Frontal cortex (tissue), 4 donors: Measurements from ENCODE around the gene FTCDNL1. TPM values are rescaled to one million over a fixed set of nuclear protein-coding genes. Genes with fewer than 3 reads are reported as not detected.

Experiments used
- DNase-seq, 2 donors: peaks; one replicate each; pipeline ENCODE4 v3.0.0; 2012; ENCODE audit warnings: low spot score in 2 of 2
- FAIRE-seq: peaks from 2 replicates; lab custom pipeline; 2012; peaks lifted over from hg19 to GRCh38; lab: Jason Lieb, UNC
- total RNA-seq: library from RNA; depleted of rRNA; stranded (reverse); fragments of >200 nt; gene quantifications from one replicate; pipeline ENCODE4 v1.2.3, GENCODE V29; 2014
- donor health status: control.
- donor health status: control.
- donor health status: control.

FTCDNL1 gene
- total RNA-seq, 1 donor from 2014 or later = 2.0 TPM

DNA sequence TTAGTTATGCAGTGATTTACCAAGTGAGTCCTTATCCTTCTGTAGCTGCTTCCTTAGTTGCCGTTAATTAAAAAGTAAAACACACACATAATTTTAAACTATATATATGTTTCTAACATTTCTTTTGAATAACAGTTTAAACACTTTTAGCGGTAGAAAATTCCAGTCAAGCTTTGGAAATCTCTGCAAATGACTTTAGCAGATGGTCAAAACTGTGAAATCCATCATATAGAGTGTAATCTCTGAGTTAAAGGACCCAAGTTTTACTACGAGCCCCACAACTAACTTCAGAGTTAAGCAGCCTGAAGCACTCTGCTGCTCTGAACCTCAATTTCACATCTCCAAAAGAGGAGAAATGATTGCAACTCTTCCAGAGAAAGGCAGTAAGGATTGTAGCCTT is 96.2 kb downstream of the FTCDNL1 start:
- FAIRE-seq = no peak
- no peak for DNase-seq

DNA sequence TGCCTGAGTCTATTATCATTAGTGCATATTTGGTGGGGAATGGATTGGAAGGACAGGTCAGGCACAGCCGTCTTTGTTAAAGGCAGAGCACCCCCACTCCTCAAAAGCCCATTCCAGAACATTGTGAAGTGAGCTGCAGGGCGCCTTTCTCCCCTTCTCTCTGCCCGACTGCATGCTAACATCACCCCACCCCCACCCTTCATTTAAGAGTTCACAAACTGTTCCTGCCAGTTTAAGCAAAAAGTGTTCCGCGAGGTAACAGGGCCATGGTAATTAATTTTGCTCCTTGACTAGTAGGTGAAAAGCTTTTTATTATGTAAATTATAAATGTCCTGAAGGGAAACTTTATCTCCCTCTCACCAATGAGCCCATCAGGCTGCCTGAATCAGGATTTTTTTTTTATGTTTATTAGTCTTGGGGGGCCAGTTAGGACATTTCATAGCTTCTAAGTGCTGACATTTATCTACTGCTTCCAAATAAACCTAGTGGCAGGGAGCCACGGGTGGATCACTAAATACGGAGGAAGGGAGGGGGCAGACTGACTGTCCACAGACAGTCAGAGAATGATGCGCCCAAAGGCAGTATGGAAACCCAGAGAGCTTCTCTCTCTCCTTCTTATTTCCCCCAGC is 99.4 kb downstream of the FTCDNL1 start:
- DNase-seq (no peak), FAIRE-seq (no peak)

DNA sequence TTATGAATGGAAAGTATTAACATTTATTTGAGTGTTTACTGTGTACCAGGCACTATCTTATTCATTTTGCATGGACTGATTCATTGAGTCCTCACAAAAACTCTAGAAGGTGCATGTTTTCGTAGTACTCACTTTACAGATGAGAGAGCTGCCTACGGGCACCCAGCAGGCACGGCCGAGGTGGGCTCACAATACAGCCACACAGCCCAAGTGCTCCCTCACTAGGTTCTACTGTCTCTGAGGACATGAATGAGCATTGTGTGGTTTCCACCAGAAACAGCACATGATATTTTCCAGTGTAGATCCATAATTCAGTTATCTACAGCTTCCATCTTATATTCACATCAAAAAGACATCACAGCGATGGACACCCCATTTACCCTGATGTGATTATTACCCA is 101.4 kb downstream of the FTCDNL1 start:
- FAIRE-seq (no peak), DNase-seq (no peak)

DNA sequence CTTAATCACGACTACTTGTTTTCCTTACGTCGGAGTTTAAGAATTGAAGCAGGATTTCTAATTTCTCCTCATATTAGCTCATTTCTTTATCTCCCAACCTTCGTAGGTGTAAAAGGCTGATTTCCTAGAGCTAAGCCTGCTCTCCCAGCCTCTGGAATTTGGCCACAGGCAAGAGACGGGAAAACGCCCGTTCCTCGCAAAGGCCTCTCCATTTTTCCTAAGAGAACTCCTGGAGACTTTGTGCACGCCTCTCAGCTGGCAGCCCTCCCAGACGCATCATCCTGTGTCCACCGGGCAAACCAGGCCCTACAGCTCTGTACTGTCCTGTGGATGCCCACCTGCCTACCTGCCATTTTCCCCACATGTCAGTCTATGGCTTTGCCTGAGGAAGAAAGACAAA is 106.3 kb downstream of the FTCDNL1 start:
- FAIRE-seq = no peak
- DNase-seq = no peak

DNA sequence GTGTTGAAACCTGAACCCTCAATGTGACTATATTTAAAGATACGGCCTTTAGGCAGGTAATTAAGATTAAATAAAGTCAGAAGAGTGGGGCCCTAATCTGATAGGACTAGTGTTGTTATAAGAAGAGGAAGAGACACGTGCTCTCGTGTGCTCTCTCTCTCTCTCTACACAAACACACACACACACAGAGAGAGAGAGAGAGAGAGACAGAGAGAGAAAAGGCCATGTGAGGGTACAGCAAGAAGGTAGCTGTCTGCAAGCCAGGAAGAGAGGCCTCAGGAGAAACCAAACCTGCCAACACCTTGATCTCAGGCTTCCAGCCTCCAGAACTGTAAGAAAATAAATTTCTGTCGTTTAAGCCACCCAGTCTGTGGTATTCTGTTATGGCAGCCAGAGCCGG is 106.7 kb downstream of the FTCDNL1 start:
- no peak for DNase-seq
- no peak for FAIRE-seq

DNA sequence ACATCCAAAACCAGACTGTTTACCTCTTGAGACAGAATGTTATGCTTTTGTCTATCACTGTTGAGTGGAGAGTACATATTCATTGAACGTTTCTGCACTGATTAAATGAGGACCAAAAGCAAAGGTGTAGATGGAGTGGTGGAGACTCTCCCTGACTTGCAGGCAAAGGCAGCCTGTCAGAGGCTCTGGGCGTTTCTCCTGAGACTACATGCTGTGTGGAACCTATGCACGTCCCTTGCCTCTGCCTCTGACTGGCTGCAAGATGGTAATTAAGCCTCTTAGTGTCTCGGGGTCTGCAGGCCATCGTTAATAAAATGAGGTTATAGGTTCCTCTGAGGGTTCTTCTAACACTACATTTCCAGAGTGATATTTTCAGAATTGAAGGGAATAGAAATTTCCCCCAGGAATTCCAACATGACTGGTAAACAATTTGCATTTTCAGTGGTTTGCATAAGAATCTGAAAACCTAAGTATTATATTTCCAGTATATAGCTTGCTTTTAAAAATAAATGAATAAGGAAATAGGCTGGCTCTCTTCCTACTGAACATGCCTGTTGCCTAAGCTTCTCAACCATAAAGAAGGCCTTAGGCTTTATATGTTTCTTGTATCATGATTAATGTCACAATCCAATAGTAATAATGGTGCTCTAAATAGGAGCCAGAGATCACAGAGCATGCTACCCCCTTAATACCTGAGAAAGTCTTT is 107.4 kb downstream of the FTCDNL1 start:
- DNase-seq (no peak), FAIRE-seq (no peak)

DNA sequence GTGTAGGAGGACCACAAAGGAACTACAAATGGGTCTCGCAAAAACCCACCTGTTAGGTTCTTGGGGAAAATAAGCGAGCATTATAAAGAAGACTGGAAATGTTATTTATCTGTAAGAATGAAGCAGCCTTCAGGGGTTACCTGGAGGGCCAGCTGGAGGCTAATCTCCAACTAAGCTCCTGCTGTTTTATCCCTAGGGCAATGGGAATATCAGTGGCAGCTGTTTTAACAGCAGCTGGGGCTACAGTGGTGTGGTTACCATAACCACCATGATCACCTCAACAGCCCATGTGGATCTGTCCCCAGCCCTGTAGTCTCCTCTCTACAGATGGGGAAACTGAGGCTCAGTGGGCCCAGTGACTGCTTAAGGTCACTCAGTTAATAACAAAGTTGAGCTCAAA is 108.1 kb downstream of the FTCDNL1 start:
- FAIRE-seq (no peak), DNase-seq (no peak)

DNA sequence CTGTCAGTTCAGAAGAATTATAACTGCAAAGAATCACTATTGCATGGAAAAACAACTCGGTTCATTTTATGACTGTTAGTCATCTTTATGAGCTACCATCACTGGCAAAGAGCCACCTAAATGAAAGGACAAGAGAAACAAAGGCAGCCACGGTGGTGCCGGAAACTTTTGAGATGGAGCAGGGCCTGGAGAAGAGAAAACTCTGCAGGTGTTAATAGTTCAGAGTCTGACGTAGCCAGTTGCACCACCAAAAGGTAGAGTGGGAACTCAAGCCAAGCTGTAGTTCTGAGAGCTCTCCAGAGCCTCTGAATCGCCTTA is 110.9 kb downstream of the FTCDNL1 start:
- DNase-seq (no peak), FAIRE-seq (no peak)

DNA sequence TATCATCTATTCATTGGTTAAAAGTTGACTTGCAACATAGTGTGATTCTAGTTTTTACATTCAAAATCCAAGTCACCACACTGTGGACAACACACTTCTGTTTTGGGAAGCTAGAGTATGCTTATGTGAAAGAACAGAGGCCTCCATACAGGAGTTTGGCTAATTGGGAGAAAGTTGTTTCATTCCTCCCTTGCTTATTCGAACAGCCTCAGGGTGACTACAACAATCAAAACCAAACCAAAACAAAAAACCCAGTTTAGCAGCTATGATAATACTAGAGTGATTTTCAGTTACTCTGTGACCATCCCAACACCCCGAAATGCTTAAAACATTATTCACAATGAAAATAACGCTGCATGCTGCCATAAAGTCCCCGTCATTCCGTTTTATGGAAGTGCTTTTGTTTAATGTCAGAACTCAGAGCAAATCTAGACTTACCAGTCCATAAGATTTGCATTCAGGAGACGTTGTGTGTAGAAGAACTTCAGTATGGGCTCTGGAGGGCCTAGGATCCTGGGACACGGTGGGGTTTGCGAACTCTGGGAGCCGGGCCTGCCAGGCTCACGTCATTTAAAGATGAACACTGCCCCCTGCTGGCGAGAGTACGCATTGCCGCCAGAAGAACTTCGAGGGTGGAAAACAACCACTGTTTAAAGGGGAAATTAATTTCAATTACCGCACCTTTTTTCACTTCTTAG is 111.4 kb downstream of the FTCDNL1 start:
- peak; percentile 19 to 50 for DNase-seq
- no peak for FAIRE-seq

DNA sequence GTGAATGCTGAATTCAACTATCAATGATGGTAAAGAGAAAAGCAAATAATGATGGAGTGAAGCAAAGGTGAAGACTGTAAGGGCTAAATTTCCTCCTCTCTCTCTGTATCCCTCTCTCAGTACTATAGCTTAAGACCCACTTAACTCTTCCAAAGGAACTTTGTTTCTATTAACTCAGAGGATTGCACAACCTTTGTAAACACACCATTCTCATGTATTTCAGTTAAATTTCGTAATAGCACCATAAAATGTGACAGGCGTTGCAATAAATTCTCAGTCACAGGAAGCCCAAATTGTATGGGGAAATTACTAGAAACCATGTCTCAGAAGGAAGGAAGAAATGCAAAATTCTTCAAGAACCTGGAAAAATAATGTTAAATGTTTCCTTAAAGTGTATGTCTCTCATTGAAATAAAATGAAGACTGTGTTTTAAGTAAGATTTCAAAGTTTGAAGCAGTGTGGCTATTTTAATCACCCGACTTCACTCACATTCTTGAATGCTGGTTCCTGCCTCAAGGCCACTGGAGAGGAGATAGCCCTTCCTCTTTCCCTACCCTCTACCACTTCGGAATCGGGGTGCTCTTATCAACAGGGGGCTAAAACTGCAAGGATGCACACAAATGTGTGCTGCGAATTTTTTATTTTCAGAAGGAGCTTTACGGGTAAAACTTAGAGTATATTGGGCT is 112.1 kb downstream of the FTCDNL1 start:
- no peak for DNase-seq
- no peak for FAIRE-seq

DNA sequence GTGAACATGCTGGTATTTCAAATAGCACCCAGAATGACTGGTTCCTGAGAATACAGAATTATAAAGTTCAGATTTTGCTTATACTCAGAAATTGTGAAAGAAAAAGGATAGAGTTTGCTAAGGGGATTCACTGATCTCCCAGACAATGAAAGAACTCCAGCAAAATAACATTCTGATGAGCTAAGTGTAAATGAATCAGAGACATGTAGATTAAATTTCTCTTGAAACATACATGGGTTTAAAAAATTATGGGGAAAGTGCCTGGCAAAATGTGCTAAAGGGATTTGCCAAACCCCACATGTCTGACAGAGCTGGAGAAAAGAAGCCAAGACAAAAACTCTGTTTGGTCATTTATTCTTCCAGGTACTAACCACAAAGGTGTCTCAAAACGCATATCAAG is 116.3 kb downstream of the FTCDNL1 start:
- DNase-seq (no peak), FAIRE-seq (no peak)

DNA sequence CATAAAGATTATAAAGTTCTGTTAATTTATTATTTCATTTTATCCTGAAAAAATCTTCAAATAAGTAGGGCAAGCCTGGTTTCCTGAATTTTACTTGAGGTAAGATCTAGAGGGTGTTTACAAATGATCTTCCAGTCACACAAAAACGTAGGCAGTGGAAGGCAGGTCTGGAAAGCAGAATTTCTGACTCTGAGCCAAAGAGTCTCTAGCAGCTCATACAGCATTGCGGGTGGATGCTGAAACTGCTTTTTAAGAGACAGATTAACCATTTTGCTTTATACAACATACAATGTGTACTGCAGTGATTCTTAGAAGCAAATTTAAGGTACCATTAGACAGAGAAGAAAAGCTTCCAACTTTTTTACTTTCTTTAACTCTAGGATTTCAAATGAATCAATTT is 117.0 kb downstream of the FTCDNL1 start:
- DNase-seq = no peak
- FAIRE-seq = no peak

DNA sequence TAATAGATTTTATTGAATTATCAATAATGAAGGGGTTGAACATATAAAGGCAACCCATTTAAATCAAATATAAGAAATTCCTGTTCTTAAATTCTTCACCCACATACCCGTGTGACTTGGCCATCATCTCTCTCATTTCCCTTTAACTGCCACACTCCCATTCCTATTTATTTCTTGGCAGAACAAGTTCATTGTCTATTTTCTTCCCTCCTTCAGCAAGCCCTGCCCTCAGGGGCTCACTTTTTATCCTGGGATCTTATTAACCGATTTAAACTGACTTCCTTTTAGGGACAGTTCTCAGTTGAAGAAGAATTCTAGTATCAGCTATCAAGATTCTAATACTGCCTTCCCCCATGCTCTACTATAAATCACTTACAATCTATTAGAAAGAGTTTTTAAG is 123.2 kb downstream of the FTCDNL1 start:
- DNase-seq = no peak
- FAIRE-seq = no peak

DNA sequence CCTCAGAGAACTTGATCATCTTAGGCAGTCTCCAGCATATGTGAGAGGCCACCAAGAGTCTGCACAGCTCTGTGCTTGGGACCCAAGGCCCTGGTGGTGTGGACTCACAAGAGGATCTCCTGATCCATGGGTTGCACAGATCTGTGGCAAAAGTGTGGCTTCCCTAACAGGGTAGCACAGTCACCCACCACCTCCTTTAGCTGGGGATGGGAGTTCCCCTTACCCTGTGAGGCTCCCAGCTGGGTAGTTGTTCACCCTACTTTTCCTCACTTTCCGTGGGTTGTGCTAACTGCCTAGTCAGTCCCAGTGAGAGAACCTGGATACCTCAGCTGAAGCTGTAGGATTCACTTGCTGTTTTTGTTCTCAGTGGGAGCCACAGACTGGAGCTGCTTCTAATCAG is 123.7 kb downstream of the FTCDNL1 start:
- DNase-seq (no peak), FAIRE-seq (no peak)

DNA sequence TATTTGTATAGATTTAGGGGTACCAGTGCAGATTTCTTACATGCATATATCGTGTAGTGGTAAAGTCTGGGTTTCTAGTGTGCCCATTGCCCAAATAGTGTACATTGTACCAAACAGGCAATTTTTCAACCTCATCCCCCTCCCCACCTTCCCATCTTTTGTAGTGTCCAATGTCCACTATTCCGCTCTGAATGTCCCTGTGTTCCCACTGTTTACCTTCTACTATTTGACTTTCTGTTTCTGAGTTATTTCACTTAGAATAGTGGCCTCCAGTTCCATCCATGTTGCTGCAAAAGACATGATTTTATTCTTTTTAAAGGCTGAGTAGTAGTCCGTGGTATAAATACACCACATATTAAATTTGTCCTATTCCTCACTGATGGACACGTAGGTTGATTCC is 132.9 kb downstream of the FTCDNL1 start:
- no peak for DNase-seq
- no peak for FAIRE-seq

DNA sequence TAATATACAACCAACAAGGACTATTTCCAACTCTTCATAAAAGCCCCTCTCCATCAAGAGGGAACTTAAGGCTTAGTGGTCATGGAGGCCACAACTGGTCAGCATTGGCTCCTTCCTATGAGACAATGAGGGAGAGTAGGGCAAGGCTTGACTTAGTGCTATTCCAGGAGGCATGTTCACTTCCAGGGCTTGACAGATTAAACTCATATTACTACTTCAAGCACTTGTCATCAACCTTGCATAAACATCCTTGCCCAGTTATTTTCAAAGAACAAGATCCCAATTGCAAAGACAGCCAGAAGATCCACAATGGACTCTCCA is 133.4 kb downstream of the FTCDNL1 start:
- no peak for FAIRE-seq
- DNase-seq = no peak

DNA sequence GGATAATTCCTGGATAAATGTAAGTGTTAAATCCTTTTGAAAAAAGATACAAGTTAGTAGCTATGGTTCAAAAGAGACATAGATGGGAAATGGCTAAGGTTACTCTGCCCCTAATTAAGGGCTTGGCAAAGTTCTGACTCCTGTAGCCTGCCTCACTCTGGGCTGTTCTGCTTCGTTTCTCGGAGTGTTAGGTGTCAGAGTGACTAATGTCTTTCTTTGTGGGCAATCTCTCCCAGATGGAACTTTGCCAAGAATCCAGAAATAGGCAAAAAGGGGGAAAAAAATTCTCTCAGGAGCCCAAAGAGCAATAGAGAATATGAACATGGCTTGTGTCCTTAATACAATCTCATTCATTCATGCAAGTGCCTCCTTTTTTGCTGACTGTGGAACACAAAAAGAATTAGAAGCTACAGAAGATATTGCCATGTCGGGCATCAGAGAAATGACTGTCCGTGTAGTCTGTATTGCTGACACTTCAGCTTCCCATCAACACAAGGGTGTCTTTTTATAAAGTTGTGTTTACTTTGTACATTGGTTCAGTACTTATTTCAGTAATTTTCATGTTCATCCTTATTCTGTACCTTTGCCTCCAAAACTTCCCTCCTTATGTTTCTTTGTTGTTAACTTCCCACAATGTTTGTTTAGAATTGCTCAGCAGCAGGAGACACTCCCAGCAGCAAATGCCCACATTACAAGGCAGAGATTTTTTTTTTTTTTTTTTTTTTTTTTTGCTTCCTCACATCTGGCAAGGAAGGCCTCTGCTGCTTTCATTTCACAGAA is 134.0 kb downstream of the FTCDNL1 start:
- peak in 1 of 2 donors; percentile 16 for DNase-seq
- no peak for FAIRE-seq

DNA sequence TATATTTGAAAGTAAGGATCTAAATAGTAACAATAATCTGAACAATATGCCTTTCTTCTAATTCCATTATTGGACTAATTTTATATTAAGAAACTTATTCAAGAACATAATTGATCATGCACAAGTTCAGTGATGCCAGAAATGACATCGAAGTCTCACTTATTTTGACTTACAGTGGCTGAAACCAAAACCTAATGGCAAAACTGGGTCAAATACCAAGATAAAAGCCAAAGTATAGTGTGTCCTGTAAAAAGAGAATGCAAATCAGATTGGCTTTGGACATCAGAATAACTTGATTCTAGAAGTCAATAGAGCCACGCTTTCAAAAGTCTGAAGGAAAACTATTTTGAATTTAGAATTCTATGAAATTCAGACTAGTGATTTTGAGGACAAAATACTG is 137.2 kb downstream of the FTCDNL1 start:
- FAIRE-seq (no peak), DNase-seq (no peak)

DNA sequence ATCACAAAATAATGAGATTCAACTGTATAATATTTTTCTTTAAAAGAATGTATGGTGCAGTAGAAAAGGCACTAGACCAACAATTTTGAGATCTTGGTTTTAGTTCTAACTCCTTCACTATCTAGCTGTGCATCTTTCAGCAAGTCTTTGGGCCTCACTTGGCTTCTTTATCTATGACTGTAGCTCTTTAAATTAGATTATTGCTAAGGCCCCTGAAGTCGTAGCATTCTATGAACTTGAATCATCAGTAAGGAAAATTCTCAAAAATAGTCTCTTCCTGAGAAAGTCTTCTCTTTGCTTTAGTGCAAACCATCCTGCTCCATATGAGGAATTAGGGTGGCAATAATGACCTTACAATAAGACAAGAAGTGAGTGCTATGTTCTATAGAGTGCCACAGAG is 140.4 kb downstream of the FTCDNL1 start:
- FAIRE-seq = no peak

More for the DNA sequence above, 140.4 kb downstream of the FTCDNL1 start:
- DNase-seq = no peak
